ENCODE data around the gene ARHGAP10. TPM values are rescaled to one million over a fixed set of nuclear protein-coding genes. Genes with fewer than 3 reads are reported as not detected.

The ARHGAP10 gene
- total RNA-seq, 1 experiment from 2014 or later = 5.0 TPM

DNA sequence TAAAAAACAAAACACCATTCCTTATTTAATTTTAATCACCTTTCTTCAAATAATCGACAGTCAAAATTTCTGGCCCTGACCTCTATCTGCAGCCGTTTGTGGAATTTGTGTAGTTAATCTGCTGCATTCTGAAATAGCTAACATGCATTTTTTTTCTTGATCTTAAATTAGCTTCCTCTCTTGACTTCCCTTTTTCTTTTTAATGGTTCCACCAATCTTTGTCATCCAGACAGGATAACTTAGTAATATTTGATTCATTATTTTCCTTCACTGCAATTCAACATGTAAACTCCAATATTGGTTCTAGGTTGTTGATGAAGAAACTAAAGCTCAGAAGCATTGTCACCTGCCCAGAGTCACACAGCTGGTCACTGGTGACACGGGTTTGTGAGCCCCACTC is 77.3 kb downstream of the ARHGAP10 start:
- no peak for DNase-seq (ENCODE audit: low read depth, low spot score)
- in situ Hi-C loops (cut with HindIII; ENCODE audit: low pct_unique_long_range_greater_than_20kb, low sequenced_read_pairs) = no loop called here

- DNase-seq (ENCODE audit: low read depth, low spot score) = no peak
- in situ Hi-C loops (cut with HindIII; ENCODE audit: low pct_unique_long_range_greater_than_20kb, low sequenced_read_pairs) = no loop called here
These were observed 80.0 kb downstream of the ARHGAP10 start for GRCh38 chr4:147811878-147812277.

DNA sequence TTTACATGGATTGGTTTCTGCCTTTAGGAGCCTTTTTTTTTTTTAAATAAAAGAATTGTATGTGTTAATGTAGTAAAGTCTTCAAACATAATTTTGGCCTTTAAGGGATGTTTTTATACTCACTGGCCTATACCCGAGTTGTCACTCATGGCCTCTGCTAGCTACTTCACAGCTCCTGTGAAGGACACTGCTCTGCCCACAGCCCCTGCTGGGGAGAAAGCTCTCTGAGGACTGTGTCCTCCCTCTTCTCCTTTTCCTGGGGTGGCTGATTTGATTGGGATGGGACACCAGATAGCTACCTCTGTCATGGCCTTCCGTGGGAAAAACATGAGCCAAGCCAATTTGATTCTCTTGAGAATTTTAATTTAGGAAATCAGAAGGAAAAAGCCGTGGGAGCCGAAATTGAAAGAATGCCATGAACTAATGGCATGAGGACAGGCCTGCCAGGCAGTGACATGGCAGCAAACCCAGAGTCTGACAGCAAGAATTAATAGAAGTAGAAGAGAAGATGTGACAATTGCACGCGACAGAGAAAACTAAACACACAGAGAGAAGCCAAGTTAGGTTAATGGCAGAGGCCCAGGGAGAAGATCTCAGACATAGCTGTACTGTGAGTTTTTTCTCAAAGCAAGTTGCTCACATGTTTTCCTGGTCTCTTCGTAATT is 81.4 kb downstream of the ARHGAP10 start:
- DNase-seq (ENCODE audit: low read depth, low spot score) = no peak
- in situ Hi-C loops (cut with HindIII; ENCODE audit: low pct_unique_long_range_greater_than_20kb, low sequenced_read_pairs) = no loop called here

GRCh38 chr4:147813973-147814372 is 82.1 kb downstream of the ARHGAP10 start:
- DNase-seq (ENCODE audit: low read depth, low spot score) = no peak
- in situ Hi-C loops (cut with HindIII; ENCODE audit: low pct_unique_long_range_greater_than_20kb, low sequenced_read_pairs) = no loop called here

DNA sequence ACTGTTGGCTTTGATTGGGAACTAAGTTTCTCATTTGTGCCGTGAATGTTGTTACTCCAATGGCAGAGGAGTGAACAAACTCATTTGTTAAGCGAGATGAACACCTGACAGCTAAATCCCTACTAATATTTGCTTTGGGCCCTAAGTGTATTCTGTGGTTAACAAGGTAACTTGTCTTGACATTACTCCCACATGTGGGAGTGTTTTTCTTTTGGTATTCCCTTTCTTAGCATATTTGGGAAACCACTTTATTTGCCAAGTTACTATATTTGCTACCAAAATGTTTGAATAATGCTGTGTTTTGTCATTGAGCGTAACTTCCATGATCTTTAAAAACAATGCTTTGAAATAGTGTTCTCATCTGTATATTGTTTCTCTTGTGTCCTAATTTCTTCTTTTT is 82.5 kb downstream of the ARHGAP10 start:
- no peak for DNase-seq (ENCODE audit: low read depth, low spot score)
- in situ Hi-C loops (cut with HindIII; ENCODE audit: low pct_unique_long_range_greater_than_20kb, low sequenced_read_pairs) = no loop called here

GRCh38 chr4:147815741-147816140 is 83.9 kb downstream of the ARHGAP10 start:
- DNase-seq (ENCODE audit: low read depth, low spot score) = no peak
- in situ Hi-C loops (cut with HindIII; ENCODE audit: low pct_unique_long_range_greater_than_20kb, low sequenced_read_pairs) = no loop called here

- DNase-seq (ENCODE audit: low read depth, low spot score) = no peak
- in situ Hi-C loops (cut with HindIII; ENCODE audit: low pct_unique_long_range_greater_than_20kb, low sequenced_read_pairs) = no loop called here
These were observed 84.7 kb downstream of the ARHGAP10 start for GRCh38 chr4:147816382-147817254.

DNA sequence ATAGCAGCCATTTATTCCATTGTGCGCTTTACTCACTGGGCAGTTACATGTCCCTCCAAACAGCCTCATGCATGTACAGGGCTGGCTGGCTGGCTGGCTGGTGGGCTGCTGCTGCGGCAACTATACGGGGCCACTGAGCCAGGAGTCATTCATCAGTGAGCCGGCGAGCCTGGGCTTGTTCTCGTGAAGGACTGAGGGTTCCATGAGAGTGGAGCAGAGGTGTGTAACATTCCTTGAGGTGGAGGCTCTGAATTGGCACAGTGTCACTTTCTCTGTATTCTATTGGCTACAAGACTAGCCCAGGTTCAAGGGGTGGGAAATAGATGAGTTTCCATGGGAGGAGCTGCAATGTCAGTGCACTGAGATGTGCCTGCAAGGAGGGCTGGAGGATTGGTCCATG is 89.1 kb downstream of the ARHGAP10 start:
- no peak for DNase-seq (ENCODE audit: low read depth, low spot score)
- in situ Hi-C loops (cut with HindIII; ENCODE audit: low pct_unique_long_range_greater_than_20kb, low sequenced_read_pairs) = no loop called here

DNA sequence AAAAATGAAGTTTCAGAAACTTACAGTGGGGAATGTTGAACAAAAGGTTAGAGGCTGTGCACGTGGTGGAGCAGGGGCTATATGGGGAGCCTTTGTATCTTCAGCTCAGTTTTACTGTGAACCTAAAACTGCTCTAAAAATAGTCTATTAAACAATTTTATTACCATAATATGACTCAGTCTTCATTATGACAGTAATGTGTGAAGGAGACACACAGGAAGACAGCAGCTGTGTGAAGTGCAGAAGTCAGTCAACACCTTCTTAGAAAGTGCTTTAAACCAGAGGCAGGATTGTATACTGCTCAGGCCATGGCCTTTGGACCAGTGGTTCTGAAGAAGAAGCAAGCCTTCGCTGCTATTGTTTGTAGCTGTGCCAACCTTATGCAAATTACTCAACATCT is 89.7 kb downstream of the ARHGAP10 start:
- in situ Hi-C loops (cut with HindIII; ENCODE audit: low pct_unique_long_range_greater_than_20kb, low sequenced_read_pairs) = no loop called here

DNA sequence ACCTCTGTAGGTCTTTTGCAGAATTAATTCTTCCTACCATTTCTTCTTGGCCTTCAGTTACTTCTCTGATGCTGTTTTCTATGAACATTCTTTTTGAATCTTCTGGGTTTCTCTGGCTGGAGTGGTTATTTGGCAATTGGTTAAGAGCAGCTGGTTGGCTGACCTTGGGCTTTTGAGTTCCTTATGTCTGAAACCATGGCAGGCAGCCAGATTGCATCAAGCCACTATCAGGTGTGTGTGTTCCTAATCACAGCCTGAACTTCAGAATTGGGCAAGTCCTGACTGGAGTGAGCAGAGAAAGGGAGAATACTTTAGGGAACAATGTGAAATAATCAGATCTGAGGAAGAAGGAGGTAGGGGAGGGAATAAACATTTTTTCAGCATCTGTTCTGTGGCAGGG is 90.2 kb downstream of the ARHGAP10 start:
- no peak for DNase-seq (ENCODE audit: low read depth, low spot score)
- in situ Hi-C loops (cut with HindIII; ENCODE audit: low pct_unique_long_range_greater_than_20kb, low sequenced_read_pairs) = no loop called here

More for the DNA sequence above, 89.7 kb downstream of the ARHGAP10 start:
- DNase-seq (ENCODE audit: low read depth, low spot score) = no peak

- no peak for DNase-seq (ENCODE audit: low read depth, low spot score)
- in situ Hi-C loops (cut with HindIII; ENCODE audit: low pct_unique_long_range_greater_than_20kb, low sequenced_read_pairs) = no loop called here
These were observed 91.2 kb downstream of the ARHGAP10 start for GRCh38 chr4:147823130-147823529.

- in situ Hi-C loops (cut with HindIII; ENCODE audit: low pct_unique_long_range_greater_than_20kb, low sequenced_read_pairs) = no loop called here
- DNase-seq (ENCODE audit: low read depth, low spot score) = no peak
These were observed 92.4 kb downstream of the ARHGAP10 start for GRCh38 chr4:147824316-147824715.

- in situ Hi-C loops (cut with HindIII; ENCODE audit: low pct_unique_long_range_greater_than_20kb, low sequenced_read_pairs) = no loop called here
- no peak for DNase-seq (ENCODE audit: low read depth, low spot score)
These were observed 93.0 kb downstream of the ARHGAP10 start for GRCh38 chr4:147824884-147825283.

- in situ Hi-C loops (cut with HindIII; ENCODE audit: low pct_unique_long_range_greater_than_20kb, low sequenced_read_pairs) = no loop called here
- DNase-seq (ENCODE audit: low read depth, low spot score) = no peak
These were observed 93.8 kb downstream of the ARHGAP10 start for GRCh38 chr4:147825451-147826287.

DNA sequence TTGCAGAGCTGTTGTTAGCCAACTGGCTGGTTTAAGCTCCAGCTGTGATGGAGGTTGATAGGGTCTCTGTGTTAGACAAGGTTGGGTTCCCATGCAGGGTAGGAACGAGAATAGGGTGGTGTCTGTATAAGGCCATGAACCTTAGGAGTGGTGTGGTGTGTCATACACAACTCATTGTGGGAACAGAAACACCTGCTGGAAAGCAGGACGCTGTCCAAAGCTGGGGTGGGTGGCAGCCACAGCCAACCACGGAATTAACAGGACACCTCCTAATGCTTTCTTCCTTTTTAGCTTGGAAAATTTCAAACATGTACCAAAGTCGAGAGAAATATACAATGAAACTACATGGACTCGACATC is 94.4 kb downstream of the ARHGAP10 start:
- in situ Hi-C loops (cut with HindIII; ENCODE audit: low pct_unique_long_range_greater_than_20kb, low sequenced_read_pairs) = no loop called here
- DNase-seq (ENCODE audit: low read depth, low spot score) = no peak

DNA sequence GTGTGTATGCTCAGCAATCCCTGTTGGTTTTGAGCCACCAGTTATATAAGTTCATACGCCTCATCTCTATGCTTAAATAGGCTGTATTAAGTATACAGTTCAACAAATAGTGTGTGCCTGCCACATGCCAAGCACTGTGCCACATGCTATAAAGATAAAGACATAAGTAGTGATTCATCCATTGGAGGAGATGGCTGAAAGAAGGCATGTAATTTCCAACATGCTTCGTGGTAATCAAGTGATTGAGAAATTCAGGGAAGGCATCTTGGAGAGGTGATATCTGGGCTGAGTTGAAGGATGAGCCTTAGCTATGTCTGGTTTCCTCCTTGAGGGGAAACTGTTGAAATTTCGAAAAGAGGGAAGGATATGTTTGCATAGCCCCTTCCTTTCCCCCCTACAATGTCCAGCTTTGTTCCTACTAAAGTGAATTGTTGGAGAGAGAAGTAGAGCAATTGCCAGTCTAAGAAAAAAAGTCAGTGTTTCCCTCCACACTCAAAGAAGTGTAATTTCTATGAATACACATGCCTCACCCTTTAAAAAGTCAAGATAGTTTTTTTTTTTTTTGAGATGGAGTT is 96.5 kb downstream of the ARHGAP10 start:
- in situ Hi-C loops (cut with HindIII; ENCODE audit: low pct_unique_long_range_greater_than_20kb, low sequenced_read_pairs) = no loop called here
- no peak for DNase-seq (ENCODE audit: low read depth, low spot score)

DNA sequence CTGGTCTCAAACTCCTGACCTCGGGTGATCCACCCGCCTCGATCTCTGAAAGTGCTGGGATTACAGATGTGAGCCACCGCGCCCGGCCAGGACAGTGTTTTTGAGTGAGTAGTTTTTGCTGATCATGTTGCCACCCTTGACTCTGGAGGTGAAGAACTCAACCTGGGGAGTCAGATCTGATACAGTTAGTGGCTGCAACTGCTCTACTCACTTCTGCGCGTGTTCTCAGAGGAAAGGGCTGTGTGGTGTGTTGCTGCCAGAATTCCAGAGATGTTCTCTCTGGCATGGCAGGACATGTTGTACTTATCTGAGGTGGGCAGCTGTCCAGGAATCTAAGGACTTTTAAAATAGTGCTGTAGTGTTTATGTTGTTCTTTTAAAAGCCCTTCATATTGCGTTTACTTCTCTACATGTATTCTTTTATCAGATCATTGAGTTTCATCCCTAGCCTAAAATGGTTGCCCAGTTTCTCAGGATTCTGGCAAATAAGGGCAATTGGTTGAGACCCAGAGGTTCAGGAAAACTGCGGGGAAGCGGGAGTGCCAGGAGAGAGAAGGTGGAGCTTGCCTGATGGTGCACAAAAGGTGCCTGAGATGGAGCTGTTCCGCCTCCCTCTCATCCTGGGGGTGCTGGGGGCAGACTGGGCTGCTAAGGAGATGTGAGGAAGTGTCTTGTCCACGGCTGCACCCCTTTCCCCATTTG is 97.7 kb downstream of the ARHGAP10 start:
- no peak for DNase-seq (ENCODE audit: low read depth, low spot score)
- in situ Hi-C loops (cut with HindIII; ENCODE audit: low pct_unique_long_range_greater_than_20kb, low sequenced_read_pairs) = no loop called here
